ENCODE measurements around the gene TBL3. TPM values are rescaled to one million over a fixed set of nuclear protein-coding genes. Genes with fewer than 3 reads are reported as not detected.
A peak's percentile ranks its signal among the peaks of the same experiment; 100 is the strongest.

TBL3 gene
- polyA plus RNA-seq, 1 donor from 2014 or later = 21.4 TPM

DNA sequence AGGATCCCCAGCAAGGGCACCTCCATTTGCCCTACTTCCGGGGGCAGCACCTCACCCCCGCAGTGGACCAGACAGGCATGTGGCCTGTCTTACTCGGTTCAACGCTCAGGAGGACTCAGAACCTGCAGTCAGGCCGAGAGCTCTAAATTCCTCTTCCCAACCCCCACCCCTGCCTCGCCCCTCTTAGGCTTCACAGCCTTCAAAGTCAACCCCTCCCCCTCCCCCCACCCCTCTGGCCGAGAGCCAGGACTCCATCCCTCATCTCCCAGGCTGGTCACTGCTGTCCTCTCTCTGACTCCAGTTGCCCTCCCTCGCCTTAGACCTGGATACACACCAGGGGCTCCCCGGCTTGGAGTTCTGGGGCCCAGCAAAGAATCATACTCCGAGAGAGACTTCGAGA, 45.6 kb upstream of the TBL3 start:
- TF ChIP-seq POLR2AphosphoS5 (IDR thresholded peaks at IDR 0.05) (no peak), RAD21 (conservative IDR thresholded peaks at IDR 0.05) (no peak), EZH2 (IDR thresholded peaks at IDR 0.05; ENCODE audit: borderline replicate concordance, insufficient read depth, low read length, poor library complexity, severe bottlenecking) (no peak), MXI1 (conservative IDR thresholded peaks at IDR 0.05; ENCODE audit: poor library complexity, severe bottlenecking) (no peak), SMC3 (conservative IDR thresholded peaks at IDR 0.05; ENCODE audit: poor library complexity) (no peak), TAF1 (IDR thresholded peaks at IDR 0.05; ENCODE audit: low read depth) (no peak), EP300 (conservative IDR thresholded peaks at IDR 0.05; ENCODE audit: poor library complexity, severe bottlenecking) (no peak)
- TF ChIP-seq, protein P1, sequence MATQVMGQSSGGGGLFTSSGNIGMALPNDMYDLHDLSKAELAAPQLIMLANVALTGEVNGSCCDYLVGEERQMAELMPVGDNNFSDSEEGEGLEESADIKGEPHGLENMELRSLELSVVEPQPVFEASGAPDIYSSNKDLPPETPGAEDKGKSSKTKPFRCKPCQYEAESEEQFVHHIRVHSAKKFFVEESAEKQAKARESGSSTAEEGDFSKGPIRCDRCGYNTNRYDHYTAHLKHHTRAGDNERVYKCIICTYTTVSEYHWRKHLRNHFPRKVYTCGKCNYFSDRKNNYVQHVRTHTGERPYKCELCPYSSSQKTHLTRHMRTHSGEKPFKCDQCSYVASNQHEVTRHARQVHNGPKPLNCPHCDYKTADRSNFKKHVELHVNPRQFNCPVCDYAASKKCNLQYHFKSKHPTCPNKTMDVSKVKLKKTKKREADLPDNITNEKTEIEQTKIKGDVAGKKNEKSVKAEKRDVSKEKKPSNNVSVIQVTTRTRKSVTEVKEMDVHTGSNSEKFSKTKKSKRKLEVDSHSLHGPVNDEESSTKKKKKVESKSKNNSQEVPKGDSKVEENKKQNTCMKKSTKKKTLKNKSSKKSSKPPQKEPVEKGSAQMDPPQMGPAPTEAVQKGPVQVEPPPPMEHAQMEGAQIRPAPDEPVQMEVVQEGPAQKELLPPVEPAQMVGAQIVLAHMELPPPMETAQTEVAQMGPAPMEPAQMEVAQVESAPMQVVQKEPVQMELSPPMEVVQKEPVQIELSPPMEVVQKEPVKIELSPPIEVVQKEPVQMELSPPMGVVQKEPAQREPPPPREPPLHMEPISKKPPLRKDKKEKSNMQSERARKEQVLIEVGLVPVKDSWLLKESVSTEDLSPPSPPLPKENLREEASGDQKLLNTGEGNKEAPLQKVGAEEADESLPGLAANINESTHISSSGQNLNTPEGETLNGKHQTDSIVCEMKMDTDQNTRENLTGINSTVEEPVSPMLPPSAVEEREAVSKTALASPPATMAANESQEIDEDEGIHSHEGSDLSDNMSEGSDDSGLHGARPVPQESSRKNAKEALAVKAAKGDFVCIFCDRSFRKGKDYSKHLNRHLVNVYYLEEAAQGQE (IDR thresholded peaks at IDR 0.05; ENCODE audit: borderline replicate concordance) = no peak
- TF ChIP-seq, protein P2, sequence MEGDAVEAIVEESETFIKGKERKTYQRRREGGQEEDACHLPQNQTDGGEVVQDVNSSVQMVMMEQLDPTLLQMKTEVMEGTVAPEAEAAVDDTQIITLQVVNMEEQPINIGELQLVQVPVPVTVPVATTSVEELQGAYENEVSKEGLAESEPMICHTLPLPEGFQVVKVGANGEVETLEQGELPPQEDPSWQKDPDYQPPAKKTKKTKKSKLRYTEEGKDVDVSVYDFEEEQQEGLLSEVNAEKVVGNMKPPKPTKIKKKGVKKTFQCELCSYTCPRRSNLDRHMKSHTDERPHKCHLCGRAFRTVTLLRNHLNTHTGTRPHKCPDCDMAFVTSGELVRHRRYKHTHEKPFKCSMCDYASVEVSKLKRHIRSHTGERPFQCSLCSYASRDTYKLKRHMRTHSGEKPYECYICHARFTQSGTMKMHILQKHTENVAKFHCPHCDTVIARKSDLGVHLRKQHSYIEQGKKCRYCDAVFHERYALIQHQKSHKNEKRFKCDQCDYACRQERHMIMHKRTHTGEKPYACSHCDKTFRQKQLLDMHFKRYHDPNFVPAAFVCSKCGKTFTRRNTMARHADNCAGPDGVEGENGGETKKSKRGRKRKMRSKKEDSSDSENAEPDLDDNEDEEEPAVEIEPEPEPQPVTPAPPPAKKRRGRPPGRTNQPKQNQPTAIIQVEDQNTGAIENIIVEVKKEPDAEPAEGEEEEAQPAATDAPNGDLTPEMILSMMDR (IDR thresholded peaks at IDR 0.05; ENCODE audit: poor library complexity, severe bottlenecking) = no peak
- Histone ChIP-seq H3K4me3 (ENCODE audit: low read length) (no peak overlapping the region), H3K27ac (ENCODE audit: low read length) (no peak overlapping the region), H3K36me3 (ENCODE audit: insufficient read depth, low read length) (no peaks in the 10 kb centered on the region), H3K4me2 (ENCODE audit: low read length) (no peak overlapping the region), H3F3A (ENCODE audit: insufficient read depth, low read length, poor library complexity, severe bottlenecking) (no peaks in the 10 kb centered on the region), H3K27me3 (ENCODE audit: insufficient read depth, low read depth, low read length) (peaks cover 12% of the 10 kb centered on the region), H4K20me1 (ENCODE audit: insufficient read depth) (no peaks in the 10 kb centered on the region), H3K79me2 (replicated peaks; ENCODE audit: insufficient read depth, low read length) (no peaks in the 10 kb centered on the region), H2AFZ (ENCODE audit: low read depth, low read length) (no peak overlapping the region), H3K9me3 (ENCODE audit: low read length) (no peaks in the 10 kb centered on the region), H3K9me2 (ENCODE audit: insufficient read depth, low read length) (no peaks in the 10 kb centered on the region), H3K9ac (ENCODE audit: low read length) (no peak overlapping the region)

DNA sequence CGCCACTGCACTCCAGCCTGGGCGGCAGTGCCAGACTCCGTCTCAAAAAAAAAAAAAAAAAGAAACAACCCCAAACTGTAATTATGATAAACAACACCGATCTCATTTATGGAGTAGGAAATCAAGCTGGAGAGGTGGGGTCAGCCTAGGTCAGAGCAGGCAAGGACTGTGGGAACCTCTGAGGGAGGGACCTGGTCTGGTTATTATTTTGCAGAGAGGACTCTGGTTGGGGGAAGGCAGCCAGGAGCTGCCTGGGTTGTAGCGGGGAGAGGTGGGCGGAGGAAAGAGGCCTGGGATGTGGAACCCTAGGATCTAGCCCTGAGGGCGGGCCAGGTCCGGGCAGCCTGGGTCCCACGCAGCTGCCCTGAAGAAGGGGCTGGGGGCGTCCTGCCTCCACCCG, 42.7 kb upstream of the TBL3 start:
- Histone ChIP-seq H3K9me3 (ENCODE audit: low read length) (no peaks in the 10 kb centered on the region), H3K4me3 (ENCODE audit: low read length) (peak overlapping the region; percentile 56), H3F3A (ENCODE audit: insufficient read depth, low read length, poor library complexity, severe bottlenecking) (no peaks in the 10 kb centered on the region), H3K36me3 (ENCODE audit: insufficient read depth, low read length) (no peaks in the 10 kb centered on the region), H4K20me1 (ENCODE audit: insufficient read depth) (no peaks in the 10 kb centered on the region), H3K79me2 (replicated peaks; ENCODE audit: insufficient read depth, low read length) (no peaks in the 10 kb centered on the region), H3K9me2 (ENCODE audit: insufficient read depth, low read length) (no peaks in the 10 kb centered on the region), H3K27me3 (ENCODE audit: insufficient read depth, low read depth, low read length) (no peaks in the 10 kb centered on the region), H3K27ac (ENCODE audit: low read length) (no peak overlapping the region), H2AFZ (ENCODE audit: low read depth, low read length) (no peak overlapping the region), H3K4me2 (ENCODE audit: low read length) (no peak overlapping the region), H3K9ac (ENCODE audit: low read length) (peak overlapping the region; percentile 38)
- no peak for TF ChIP-seq POLR2AphosphoS5 (IDR thresholded peaks at IDR 0.05)
- TF ChIP-seq, protein P1 (IDR thresholded peaks at IDR 0.05; ENCODE audit: borderline replicate concordance) = no peak
- TF ChIP-seq RAD21 (conservative IDR thresholded peaks at IDR 0.05) = no peak
- no peak for TF ChIP-seq MXI1 (conservative IDR thresholded peaks at IDR 0.05; ENCODE audit: poor library complexity, severe bottlenecking)
- no peak for TF ChIP-seq TAF1 (IDR thresholded peaks at IDR 0.05; ENCODE audit: low read depth)
- TF ChIP-seq SMC3 (conservative IDR thresholded peaks at IDR 0.05; ENCODE audit: poor library complexity) = no peak
- no peak for TF ChIP-seq EZH2 (IDR thresholded peaks at IDR 0.05; ENCODE audit: borderline replicate concordance, insufficient read depth, low read length, poor library complexity, severe bottlenecking)
- TF ChIP-seq, protein P2 (IDR thresholded peaks at IDR 0.05; ENCODE audit: poor library complexity, severe bottlenecking) = no peak
- no peak for TF ChIP-seq EP300 (conservative IDR thresholded peaks at IDR 0.05; ENCODE audit: poor library complexity, severe bottlenecking)

Data from neural cell (in vitro differentiated cells).